Endothelial cell (in vitro differentiated cells): ENCODE measurements around the gene C3orf18. TPM values are rescaled to one million over a fixed set of nuclear protein-coding genes. Genes with fewer than 3 reads are reported as not detected.

ENCODE experiments used
- DNase-seq: peaks from one replicate; pipeline ENCODE4 v3.0.0; 2021; ENCODE audit warnings: low spot score
- H3K27ac Mint-ChIP-seq: one replicate; pipeline ENCODE4 v1.8.0; 2021; ENCODE audit warnings: mixed read lengths, inconsistent platforms; ENCODE audit not compliant: unreplicated experiment
- H3K27me3 Mint-ChIP-seq: one replicate; pipeline ENCODE4 v1.8.0; 2021; ENCODE audit warnings: mild to moderate bottlenecking, moderate library complexity, mixed read lengths, inconsistent platforms; ENCODE audit not compliant: unreplicated experiment
- H3K36me3 Mint-ChIP-seq: one replicate; pipeline ENCODE4 v1.8.0; 2021; ENCODE audit warnings: mild to moderate bottlenecking, low read depth, mixed read lengths, inconsistent platforms; ENCODE audit not compliant: unreplicated experiment
- H3K4me1 Mint-ChIP-seq: one replicate; pipeline ENCODE4 v1.8.0; 2021; ENCODE audit warnings: mild to moderate bottlenecking, mixed read lengths, inconsistent platforms; ENCODE audit not compliant: unreplicated experiment
- H3K4me3 Mint-ChIP-seq: one replicate; pipeline ENCODE4 v1.8.0; 2021; ENCODE audit warnings: mild to moderate bottlenecking, mixed read lengths, inconsistent platforms; ENCODE audit not compliant: unreplicated experiment
- H3K9me3 Mint-ChIP-seq: one replicate; pipeline ENCODE4 v1.8.0; 2021; ENCODE audit warnings: mixed read lengths, inconsistent platforms; ENCODE audit not compliant: unreplicated experiment
- CTCF ChIP-seq: fragments of 200-600 bp; sonication (generic); IDR thresholded peaks from one replicate; pipeline ENCODE4 v1.5.0; 2021; ENCODE audit warnings: antibody characterized with exemption; ENCODE audit not compliant: unreplicated experiment
- total RNA-seq: library from RNA; stranded (reverse); fragmentation: NEBNext Ultra II Directional; extraction: Animal tissue kit (Norgen Biotek cat#: 25700); gene quantifications from one replicate; pipeline ENCODE4 v1.2.1, GENCODE V29; 2021; ENCODE audit not compliant: unreplicated experiment

Gene C3orf18
- total RNA-seq, 1 donor from 2014 or later: 4.0 TPM

GRCh38 chr3:50591196-50591741 is 23.7 kb upstream of the C3orf18 start:
- H3K4me3 Mint-ChIP-seq: no peak overlapping the region
- H3K27ac Mint-ChIP-seq: no peak overlapping the region
- no peaks in the 10 kb centered on the region for H3K36me3 Mint-ChIP-seq
- no peaks in the 10 kb centered on the region for H3K4me1 Mint-ChIP-seq
- no peak for TF ChIP-seq CTCF
- no peaks in the 10 kb centered on the region for H3K27me3 Mint-ChIP-seq
- H3K9me3 Mint-ChIP-seq: no peaks in the 10 kb centered on the region
- no peak for DNase-seq

- H3K36me3 Mint-ChIP-seq: peaks cover 7% of the 10 kb centered on the region
- H3K27me3 Mint-ChIP-seq: peaks cover 2% of the 10 kb centered on the region
- no peak for TF ChIP-seq CTCF
- no peaks in the 10 kb centered on the region for H3K9me3 Mint-ChIP-seq
- no peak for DNase-seq
- peaks cover 7% of the 10 kb centered on the region for H3K4me1 Mint-ChIP-seq
- no peak overlapping the region for H3K27ac Mint-ChIP-seq
- H3K4me3 Mint-ChIP-seq: no peak overlapping the region
Observed at GRCh38 chr3:50588759-50589433, 21.3 kb upstream of the C3orf18 start.

GRCh38 chr3:50587806-50588758 is 20.5 kb upstream of the C3orf18 start:
- Mint-ChIP-seq H3K36me3 (peaks cover 10% of the 10 kb centered on the region), H3K4me3 (no peak overlapping the region), H3K9me3 (no peaks in the 10 kb centered on the region), H3K27me3 (peaks cover 4% of the 10 kb centered on the region), H3K27ac (no peak overlapping the region), H3K4me1 (peaks cover 7% of the 10 kb centered on the region)
- DNase-seq: no peak
- TF ChIP-seq CTCF: no peak

GRCh38 chr3:50587373-50587772 is 19.8 kb upstream of the C3orf18 start:
- no peak for TF ChIP-seq CTCF
- Mint-ChIP-seq H3K27me3 (peaks cover 4% of the 10 kb centered on the region), H3K36me3 (peaks cover 10% of the 10 kb centered on the region), H3K27ac (no peak overlapping the region), H3K9me3 (no peaks in the 10 kb centered on the region), H3K4me1 (peaks cover 7% of the 10 kb centered on the region), H3K4me3 (no peak overlapping the region)
- no peak for DNase-seq
